Activated CD8-positive, alpha-beta memory T cell treated with anti-CD3 and anti-CD28 coated beads, Interleukin-2, amount 50 U/mL, for 1 hour (primary cell): ENCODE results near the gene KCNK2.

Experiments used
- DNase-seq: peaks from one replicate; pipeline ENCODE4 v3.0.0-alpha.2; 2020; ENCODE audit errors: extremely low read depth

The KCNK2 gene

DNA sequence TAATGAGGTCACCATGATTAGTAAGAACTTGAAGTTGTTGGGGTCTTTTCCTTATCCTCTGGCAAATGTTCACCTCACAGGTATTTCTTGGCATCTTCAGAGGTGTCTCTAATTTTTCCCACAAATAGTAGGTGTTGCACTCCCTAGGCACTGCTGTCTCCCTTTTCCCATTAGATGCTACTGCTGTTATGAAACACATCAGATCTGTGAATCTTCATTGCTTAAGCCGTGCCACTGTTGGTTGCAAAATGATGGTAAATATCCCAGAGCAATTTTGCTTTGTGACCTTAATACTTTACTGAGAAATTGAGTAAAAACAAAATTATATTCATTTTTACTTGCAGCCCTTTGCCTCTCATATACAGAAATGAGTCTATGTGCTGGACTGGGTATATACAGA, 169.6 kb downstream of the KCNK2 start:
- no peak for DNase-seq

DNA sequence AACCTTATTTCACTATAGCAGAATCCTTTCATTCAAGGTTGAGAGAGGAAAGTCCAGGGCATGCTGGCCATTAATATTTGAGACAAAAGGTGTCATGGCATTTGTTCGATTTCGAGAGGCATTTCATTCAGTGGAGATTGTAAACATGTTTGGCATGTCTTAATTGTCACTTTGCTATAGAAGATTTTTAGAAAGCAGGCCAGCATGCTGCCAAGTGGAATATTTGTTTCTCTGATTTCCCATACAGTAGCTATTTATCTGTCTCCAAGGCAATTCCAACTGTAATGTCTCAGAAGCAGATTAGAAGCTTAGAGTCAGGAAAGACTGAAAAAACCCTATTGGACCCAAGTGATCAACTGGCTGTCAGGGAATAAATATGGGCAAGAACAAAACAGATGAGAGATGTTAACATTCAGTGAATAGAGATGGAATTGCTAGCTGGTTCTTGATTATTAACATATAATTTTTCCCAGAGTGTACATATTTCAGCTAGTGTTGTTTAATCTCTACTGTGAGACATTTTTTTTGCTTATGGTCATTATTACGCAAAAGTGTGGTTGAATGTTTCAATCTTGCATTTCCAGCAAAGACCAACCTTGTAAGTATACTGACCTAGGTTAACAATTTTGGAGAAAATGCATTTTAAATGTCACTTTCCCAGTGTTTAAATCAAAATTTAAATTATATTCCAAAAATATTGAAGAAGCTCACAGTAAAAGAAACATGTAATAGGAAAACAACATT, 174.6 kb downstream of the KCNK2 start:
- DNase-seq, result no peak

DNA sequence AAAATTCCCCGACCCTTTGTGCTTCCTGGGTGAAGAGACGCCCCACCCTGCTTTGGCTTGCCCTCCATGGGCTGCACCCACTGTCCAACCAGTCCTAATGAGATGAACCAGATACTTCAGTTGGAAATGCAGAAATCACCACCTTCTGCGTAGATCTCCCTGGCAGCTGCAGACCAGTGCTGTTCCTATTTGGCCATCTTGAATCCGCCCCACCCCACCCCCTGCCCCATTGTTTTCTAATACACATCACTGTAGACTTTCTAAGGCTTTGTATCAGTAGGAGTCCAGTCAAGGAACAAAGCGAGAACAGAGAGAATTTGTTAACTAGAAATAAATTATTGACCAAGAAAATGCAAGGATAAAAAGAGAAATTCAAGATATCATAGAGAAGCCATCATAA, 178.2 kb downstream of the KCNK2 start:
- DNase-seq, result no peak

DNA sequence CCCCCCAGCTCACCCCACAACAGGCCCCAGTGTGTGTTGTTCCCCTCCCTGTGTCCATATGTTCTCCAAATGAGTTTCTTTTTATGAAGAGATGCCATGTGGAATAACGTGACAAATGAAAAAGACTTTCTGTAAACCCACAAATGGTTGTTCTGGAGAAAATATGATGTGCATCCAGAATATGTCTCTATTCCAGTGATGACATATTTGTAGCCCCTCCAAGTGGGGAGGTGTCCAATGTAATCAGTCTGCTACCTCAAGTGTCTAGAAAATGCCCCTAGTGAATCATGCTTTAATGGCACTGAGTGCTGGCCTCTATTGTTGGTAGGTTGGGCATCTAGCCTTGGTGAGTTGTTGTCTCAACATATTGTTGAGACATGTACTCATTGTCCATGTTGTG, 179.6 kb downstream of the KCNK2 start:
- DNase-seq, result no peak

DNA sequence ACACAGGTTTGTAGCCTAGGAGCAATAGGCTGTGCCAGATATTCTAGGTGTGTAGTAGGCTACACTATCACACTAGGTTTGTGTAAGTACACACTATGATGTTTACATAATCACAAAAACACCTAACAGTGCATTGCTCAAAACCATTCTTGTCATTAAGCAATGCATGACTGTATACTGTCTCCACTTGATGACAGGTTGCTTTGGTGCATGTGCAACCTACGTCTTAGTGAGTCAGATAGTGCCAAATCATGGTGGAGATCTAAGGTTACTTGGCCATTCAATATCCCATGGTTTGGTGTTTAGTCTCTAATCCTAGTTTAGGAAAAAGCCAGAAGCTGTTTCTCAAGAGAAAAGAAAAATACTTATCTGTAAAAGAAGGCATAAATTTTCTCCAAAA, 181.1 kb downstream of the KCNK2 start:
- DNase-seq, result no peak

DNA sequence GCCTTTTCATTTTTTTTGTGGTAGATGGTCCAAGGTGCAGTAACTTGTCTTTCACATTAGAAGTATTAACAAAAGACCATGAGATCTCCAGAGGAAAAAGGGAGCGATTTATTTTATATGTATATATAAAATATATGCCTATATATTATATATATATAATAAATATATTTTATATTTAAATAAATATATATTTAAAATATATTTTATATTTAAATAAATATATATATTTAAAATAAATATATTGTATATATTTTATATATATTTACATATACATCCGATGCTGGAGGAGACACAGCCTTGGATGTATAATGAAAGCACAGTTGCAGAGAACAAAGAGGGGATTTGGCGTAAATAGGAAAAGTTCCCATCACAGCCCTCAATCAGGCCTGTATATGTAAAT, 182.1 kb downstream of the KCNK2 start:
- no peak for DNase-seq

DNA sequence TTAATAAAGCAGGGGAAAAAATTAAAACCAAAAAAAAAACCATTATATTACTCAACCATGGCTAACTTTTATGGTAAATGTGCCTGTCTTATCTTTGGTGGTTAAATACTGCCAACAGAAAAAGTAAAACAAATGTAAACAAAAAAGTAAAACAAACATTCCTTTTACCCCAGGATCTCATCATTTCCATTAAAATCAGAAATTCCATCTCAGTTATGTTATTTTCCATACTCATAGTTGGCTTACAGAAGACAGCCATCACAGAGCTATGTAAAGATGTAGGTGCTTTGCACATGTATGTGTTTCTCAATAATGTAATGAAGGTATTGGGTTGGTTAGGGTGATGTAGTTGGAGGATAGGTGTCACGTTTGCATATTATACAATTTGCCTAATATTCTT, 185.0 kb downstream of the KCNK2 start:
- DNase-seq, result no peak

DNA sequence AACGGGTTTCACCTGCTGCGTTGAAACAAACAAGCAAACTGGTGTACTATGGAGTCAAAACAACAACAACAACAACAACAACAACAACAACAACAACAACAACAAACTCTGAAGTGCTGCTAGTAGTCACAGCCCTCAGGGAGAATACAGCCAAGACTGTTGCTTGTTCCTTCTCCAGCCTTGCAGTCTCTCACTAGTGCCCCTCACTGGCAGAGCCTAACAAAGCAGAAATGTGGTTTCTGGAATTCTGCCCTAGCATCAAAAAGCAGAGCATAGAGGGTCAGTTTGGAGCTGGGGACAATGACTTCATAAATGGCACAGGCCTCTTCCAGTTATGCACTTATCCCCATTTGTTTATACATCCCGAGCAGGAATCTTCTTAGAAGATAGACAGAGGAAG, 187.4 kb downstream of the KCNK2 start:
- DNase-seq, result no peak

DNA sequence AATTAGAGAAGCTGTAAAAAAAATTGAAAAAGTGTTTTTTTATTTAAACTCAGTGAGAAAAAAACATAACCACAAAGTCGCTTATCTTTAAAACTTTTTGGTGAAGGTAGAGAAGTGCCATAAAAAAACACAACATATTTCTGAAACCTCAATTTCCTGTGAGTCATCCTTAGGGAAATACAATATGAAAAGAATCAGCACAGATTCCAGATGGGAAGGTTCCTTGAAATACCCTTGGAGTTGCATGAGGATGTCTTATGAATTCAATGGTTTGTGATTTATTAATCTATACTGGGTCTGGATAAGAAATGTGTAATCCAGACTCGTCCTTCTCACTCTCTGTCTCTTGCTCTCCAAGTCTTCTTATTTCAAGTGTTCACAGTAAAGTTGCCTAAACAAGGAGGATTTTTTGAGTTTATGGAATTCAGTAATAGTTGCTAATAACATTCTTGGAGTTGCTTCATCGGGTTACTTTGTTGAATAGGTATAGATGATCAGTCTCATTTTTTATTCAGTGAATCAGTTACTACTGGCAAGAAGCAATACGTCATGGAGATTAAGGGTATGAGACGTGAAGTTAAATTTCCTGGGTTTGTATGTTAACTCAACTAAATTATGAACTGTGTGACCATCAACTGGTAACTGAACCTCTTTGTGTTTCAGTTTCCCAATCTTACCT, 191.4 kb downstream of the KCNK2 start:
- no peak for DNase-seq

DNA sequence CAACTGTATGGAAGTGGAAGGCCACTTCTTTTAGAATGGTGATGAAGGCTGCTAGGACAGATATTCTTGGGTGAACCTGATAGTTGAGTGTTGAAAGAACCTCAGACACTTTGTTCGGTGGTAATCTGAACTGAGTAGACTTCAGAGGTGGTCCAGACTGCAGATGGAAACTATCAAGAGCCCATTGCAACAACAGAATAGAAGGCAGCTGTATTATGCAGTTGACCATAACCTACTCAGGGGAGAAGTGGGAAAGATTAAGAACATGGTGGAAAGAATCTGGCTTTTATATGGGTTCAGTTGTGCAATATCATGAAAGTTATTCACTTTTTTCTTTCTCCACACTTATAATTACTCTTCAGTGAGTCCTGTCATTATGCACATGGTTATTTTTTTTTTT, 194.0 kb downstream of the KCNK2 start:
- no peak for DNase-seq

DNA sequence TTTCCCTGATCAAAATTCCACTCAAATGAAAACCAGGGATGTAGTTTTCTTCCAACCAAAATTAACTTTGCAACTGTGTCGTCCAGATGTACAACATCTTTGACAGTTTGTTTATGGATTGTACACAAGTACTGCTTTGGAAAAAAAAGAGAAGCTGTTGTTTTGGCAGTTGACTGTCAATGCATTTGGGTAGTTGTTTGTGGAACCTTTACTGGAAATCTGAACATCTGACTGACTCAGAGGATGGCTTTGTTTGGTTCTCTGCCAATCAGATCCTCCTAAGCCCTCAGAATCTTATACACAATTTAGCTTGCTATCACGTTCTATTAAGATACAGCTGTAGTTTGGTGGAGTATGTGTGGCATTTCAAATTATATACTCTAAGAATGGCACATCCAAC, 195.0 kb downstream of the KCNK2 start:
- DNase-seq, result no peak

DNA sequence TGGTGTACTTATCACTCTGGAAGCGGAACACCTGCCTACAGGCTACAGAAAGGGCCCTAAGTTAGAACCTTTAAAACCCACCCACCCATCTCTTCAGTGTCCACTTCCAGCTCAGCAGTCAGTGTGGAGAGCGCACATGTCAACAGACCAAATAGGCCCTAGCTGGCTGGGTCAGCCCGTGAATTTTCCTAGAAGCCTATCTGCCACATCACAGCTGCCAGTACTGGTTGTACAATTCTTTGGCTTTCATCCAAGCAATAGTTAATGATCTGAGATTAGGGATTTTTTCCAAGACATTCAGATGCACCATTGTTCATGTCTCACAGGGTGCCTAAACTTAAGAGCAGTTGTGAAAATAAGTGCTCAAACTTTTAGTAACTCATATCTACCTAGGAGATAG, 197.1 kb downstream of the KCNK2 start:
- no peak for DNase-seq

DNA sequence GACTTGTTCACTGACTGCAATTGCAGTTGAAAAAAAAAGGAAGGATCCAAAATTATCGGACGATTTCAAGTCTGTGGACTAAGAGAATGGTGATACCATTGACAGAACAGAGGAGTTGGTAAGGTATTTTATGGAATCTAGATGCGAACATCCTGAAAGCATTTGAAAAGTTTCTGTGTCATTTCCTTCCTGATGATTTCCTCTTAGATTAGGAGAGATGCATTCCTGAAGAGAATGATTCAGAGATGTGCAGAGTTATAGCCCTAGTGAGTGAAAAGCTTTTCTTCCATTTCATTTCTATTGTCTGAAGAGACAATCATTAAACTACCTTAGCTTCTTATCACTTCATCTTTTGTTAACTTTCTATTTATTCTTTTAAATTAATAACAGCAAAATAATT, 200.0 kb downstream of the KCNK2 start:
- no peak for DNase-seq

DNA sequence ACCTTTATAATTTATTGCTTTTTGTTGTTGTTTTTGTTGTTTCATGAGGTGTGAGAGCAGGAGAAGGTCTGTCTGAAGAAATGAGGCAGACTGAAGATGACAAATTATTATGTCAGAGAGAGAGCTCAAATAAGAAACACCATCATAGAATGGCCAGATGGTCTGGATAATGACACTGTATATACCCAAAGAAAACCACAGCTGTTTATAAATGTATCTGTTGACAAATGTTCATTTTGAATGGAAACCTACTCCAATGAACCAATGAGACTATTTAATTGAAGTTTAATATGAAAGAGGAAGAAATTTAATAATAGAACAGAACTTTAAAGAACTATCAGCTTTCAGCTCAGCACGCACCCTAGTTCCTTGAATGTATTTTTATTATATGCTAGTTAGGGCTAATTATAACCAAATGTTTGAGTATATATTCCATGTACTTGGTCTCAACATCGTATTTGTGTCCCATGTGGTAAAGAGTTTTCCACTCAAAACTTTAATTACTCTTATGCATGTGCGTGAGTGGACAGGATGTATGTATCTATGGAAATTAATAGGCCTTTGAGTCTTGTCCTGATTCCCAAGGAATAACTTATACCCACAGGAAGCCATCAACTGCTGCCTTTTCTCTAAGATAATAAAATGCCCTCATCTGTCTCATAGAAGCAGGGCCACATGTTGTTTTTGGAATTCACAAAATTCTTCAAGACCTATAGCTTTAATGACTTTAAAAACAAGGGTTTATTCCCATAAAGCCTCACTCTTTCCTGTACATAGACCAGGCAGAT, 202.7 kb downstream of the KCNK2 start:
- no peak for DNase-seq
